D721Med (cell line): ENCODE data around the gene ZBTB33.

ENCODE experiments used
- DNase-seq: peaks from one replicate; pipeline ENCODE4 v3.0.0; 2011; ENCODE audit warnings: low spot score; ENCODE audit not compliant: insufficient read length
- FAIRE-seq: peaks from 2 replicates; lab custom pipeline; 2011; peaks lifted over from hg19 to GRCh38; lab: Jason Lieb, UNC
- CTCF ChIP-seq: IDR thresholded peaks from 2 replicates; pipeline ENCODE4 v1.5.1; 2012; ENCODE audit warnings: mild to moderate bottlenecking, control low read depth; ENCODE audit not compliant: insufficient read depth; ENCODE audit errors: missing control alignments

The ZBTB33 gene

DNA sequence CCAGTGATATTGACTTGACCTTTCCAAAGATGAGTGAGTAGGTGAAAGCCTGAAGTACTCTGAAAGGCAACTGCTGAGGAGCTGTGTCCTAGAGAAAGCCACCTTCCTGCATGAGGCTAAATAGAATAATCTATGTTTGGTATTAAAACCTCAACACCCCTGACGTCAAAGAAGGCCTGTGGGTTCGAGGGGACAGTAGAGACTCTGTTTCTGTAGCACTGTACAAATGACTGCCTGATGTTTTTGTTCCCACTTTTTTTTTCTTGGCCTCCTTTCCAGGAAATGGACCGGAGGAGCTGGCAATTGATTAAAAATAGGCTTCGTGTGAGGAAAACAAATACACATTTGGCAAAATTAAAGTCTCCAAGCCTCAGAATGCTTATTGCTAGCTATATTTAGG is 31.1 kb downstream of the ZBTB33 start:
- TF ChIP-seq CTCF: no peak
- FAIRE-seq (no peak), DNase-seq (no peak)

GRCh38 chrX:120282697-120283096 is 32.1 kb downstream of the ZBTB33 start:
- no peak for FAIRE-seq
- no peak for DNase-seq
- TF ChIP-seq CTCF: no peak

DNA sequence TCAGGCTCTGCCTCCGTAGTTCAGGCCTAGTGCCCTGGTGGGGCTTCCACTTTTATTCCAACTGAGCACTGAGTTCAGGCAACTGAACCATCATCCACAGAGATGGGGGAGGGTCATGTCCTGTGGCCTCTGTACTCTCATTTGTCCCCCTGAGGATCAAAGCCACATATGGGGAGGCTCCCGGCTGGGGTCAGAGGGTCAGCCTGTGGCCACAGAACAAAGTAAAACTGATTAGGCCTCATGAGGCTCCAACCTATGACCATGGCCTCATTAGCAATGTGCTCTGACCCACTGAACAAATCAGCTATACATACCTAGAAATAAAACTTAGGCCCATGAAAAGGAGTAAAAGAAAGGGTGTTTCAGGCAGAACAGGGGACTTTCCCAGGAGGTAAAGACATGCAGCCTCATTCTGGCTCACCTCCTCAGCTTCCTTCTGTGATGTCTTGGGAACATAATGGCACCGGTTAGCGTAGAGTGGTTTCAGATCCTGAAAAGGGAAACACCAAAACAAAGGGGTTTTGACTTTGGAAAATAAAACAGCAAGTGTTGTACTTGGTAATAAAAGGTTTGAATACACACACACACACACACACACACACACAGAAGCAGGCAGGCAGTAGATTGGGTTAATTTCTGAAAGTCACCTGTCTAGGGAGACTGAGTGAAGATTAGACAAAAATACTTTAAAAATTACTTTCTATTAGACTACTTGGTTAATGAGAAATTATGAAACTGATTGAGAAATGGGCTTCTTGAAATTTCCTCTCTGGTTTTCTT is 36.3 kb downstream of the ZBTB33 start:
- TF ChIP-seq CTCF: no peak
- FAIRE-seq (no peak), DNase-seq (no peak)

- DNase-seq (no peak), FAIRE-seq (no peak)
- no peak for TF ChIP-seq CTCF
Measured at GRCh38 chrX:120287513-120288112, 37.0 kb downstream of the ZBTB33 start.

DNA sequence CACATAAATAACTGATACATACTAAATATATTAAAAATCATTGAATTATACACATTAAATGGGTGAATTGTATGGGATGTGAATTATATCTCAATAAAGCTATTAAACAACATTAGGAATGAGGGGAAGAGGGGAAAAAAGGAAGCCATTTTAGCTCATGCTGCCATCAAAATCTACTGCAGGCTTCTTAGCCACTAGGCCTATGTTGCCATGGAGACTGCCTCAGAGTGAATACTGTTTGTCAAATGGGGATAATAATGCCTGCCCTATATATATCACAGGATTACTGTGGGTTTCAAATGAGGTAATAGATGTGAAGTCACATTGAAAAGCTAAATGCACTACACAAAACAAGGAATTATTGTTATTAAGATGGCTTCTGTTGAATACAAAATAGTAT is 39.5 kb downstream of the ZBTB33 start:
- TF ChIP-seq CTCF: no peak
- DNase-seq (no peak), FAIRE-seq (no peak)

GRCh38 chrX:120291211-120291610 is 40.6 kb downstream of the ZBTB33 start:
- DNase-seq: no peak
- TF ChIP-seq CTCF: no peak
- no peak for FAIRE-seq

DNA sequence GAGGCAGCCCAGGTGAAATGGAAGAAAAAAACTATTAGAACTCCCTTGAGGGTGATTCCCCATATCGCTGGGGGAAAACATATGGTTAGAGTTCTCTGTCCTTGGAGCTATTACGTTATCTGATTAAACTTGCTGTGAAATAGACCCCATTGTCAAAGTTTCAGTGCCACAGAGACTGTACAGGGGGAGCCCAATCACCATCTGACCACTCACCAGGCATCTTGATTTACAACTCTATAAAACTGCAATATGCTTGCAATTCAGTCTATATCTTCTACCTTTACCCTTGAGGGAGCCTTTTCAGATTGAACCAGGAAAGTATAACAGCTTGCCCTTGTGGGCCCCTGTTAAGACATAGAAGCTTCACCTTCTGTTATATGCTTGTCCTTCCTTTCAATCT is 42.4 kb downstream of the ZBTB33 start:
- DNase-seq (no peak), FAIRE-seq (no peak)
- no peak for TF ChIP-seq CTCF
